HG02571 (cell line): Measurements from ENCODE around the gene RGS6.

Experiments used
- ATAC-seq: cut with Tn5 transposase; IDR thresholded peaks from one replicate; pipeline ENCODE4 v1.9.1; 2021; ENCODE audit warnings: mild to moderate bottlenecking, moderate library complexity; ENCODE audit not compliant: unreplicated experiment

RGS6 gene

DNA sequence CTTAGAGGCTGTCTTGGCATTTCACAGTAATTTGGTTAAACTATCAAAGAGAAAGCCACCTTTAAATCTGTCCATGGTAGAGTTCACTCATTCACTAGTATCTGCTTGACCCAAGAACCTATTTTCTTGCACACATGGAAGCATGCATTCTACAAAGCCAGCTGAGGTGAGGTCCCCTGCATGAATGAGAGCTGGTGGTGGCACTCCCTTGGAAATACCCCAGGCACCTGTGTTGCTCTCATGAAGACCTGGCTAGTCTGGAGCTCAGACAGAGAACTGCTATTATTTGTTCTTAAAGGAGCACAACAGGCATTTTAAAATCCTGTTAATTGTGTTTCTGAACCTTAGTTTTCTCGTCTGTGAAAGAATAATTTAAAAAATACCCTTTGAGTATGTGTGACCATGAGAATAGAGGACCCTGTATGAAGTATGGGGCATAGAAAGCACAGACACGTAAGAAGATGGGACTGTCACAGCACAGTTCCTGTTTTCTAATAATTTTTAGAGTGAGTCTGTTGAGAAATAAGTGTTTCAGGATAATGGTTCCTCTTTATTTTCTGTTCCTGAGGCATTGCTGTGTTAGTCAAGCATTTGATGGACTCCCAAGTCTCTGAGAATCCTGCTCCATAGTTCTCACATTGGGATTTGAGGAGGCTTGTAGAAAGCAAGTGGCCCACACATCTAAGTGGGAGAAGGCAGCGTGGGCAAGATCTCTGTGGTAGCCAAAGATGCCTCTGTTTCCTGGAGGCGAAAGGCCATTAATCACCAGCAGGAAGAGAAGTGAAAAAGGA is 10.9 kb downstream of the RGS6 start:
- no peak for ATAC-seq

DNA sequence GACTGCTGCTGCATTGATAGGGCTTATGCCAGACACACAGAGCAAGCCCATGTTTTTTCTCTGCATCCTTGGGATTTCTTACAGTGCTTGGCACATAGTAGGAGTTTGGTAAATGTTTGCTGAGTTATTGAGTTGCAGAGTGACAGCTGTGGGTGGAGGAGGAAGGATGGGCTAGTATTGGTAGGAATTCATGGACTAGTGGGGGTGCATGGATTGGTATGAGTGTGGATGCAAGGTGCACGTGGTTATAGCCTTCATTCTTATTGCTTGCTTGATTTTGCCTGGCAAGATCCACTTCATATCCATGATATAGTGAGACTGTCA is 11.4 kb downstream of the RGS6 start:
- ATAC-seq, result no peak

- ATAC-seq, result no peak
Measured at GRCh38 chr14:71947947-71948500, 15.8 kb downstream of the RGS6 start.

DNA sequence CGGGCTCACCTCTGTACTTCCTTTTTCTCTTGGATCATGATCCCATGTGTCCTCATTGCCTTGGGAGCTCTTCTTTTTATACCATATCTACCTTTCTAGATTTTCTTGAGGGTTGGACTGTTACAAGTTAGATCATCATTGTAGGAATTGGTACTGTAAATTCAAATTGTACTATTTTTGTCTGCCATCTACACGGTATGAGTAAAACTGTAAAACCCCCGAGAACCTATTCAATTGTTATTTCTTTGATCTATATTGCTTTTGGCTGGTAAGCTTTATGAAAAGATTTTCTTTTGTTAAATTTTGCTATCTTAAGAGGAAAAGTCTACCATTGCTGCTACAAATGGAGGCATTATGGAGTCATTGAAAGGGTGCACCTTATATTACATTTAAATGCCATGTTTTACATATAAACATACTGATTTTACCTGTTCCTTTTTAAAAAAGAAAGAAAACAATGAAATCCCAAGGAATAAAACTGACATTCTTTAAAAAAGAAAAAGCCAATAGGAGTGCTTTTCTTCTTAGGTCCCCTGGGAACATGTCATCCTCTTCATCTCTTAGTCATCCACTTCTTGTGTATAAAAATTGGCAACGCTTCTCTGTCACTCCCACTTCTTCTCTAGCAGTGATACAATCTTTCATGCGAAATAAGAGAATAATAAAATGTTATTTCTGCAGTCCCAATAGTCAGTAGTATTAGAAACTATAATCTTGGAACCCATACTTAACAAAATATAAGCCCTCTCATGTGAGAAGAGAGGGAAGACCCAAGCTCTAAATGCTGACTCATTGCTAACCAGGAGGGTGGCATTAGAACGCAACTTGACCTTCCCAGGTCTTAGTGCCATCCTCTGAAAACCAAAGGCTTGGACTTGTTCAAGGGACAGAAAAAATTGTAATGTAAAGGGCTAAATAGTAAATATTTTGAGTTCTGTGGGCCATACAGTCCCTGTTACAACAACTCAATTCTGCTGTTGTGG is 20.4 kb downstream of the RGS6 start:
- ATAC-seq, result no peak

- no peak for ATAC-seq
Measured at GRCh38 chr14:71956920-71957563, 24.8 kb downstream of the RGS6 start.

DNA sequence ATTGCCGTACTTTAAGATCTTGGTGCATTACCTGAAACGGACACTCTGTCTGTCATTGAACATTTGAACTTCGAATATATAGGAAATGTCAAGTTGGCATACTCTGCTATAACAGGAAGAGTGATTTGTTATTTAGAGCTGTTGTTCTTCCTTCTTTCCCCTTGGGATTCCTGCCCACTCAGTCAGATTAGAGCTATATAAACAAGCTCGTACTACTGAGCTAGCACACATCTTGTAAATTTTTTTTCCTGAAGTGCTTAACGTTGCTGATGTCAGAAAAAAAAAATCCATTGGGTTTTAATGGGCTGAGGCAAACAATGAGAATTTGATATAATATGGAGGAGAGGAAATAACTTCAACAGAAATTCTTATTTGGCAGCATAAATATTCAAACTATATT is 26.8 kb downstream of the RGS6 start:
- ATAC-seq, result no peak

DNA sequence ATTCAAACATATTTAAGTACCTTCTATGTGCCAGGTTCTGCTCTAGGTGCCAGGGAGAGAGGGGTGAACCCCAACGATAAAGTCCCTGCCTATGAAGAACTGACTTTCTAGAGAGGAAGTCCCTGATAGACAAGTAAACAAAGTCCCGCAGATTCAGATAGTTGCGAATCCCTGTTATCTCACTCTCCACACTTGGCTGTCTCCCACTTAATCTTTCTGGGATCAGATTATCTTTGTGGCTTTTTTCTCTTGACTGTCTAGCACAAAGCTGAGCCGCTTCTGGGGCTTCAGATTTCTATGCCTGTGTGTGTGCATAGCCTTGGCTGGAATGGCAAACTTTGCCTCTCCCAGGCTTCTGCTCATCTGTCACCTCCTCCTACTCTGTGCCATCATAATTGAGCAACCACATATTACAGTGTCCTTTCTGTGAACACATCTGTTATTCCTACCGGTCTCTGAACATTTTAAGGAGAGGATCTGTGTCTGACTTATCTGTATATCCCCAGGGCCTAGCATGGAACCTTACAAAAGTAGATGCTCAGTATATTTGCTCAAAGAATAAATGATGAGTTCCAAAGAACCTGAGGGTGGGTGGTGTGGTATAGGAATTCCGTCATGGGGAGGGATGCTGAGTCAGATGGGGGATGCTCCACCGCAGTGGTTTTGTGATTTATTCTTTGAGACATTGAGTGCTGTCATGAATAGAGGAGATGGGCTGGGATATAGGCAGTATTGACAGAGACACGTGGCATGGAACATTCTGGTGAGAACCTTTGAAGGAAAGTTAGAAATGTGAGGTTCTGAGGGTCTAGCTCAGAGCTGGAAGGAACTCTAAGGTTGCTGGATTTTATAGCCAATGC is 28.5 kb downstream of the RGS6 start:
- ATAC-seq, result no peak

GRCh38 chr14:71961972-71962371 is 29.7 kb downstream of the RGS6 start:
- ATAC-seq, result no peak

DNA sequence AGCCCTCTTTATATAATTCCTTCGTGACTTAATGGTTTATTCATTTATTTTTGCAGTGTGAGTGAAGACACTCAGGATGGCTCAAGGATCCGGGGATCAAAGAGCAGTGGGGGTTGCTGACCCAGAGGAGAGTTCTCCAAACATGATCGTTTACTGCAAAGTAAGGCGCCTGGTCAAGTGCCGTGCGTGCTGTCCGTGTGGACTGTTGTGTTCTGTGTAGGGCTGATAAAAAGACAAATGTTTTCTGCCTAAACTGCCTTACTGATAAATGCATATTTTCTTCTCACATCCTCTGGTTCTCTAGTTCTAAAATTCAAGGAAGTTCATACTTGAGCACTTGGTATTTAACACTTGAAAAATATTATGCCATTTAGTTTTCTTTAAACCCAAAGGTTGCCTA is 32.5 kb downstream of the RGS6 start:
- ATAC-seq, result no peak

GRCh38 chr14:71966528-71966927 is 34.3 kb downstream of the RGS6 start:
- ATAC-seq, result no peak

DNA sequence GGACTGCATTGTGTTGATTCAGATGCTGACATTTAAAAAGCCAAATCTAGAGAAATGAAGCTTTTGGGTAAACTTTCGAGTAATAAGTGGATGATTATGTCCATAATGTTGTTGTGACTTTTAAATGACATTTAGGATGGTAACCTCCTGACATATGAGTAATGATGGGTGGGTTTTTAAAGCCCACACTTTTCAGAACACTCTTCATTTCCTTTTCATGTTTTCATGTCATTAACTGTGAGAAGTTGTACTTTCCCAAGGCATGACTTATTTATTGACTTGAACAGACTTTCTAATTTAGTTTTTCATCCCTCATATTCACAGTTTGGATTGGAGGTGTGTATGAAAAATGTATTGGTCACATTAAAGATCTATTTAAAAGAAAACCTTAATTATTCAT is 35.5 kb downstream of the RGS6 start:
- ATAC-seq, result no peak

DNA sequence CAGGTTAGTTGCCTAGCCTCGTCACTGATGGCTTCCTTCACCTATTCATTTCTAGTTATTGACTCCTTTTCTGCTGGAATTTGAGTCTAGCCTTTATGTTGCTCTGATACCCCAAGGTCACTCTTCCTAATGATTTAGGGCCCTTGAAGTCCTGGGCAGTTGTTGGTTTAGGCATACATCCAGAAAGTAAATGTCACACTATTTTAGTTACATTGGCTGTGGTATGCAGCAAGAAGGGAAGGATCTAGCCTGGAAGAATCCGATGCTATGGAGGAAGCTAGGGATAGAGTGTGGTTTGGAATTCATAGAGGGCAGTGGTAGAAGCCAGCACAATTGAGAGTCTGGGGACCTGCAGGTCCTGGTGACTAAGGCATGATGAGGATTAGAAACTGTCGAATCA is 38.0 kb downstream of the RGS6 start:
- no peak for ATAC-seq

DNA sequence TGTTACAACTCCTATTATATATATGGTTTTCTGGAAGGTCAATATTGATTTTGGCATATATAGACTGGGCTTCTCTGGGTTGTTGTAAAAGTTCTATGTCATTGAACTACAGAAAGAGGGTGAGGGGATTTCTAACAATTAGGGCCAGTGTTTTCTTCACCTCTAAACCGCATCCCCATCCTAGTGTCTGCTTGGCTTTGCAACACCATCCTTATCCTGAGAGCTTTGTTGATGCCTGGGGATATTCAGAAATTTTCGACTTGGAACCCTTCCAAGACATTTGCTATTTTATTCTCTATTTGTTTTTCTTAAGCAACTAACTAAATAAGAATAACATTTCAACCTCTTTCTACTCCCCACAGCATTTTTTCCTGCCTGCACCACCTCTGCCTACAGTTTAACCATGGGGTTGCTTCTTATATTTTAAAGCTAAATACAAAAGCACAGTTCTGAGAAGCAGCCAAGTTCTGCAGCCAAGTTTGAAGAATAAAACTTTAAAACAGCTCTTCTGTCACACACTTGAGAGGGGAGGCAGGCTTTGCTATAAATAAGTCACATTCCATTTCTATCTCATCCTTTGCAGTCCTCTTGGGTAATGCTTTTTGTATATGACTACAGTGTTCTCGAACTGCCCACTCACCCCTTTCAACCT is 53.4 kb downstream of the RGS6 start:
- no peak for ATAC-seq

GRCh38 chr14:71988476-71988875 is 56.2 kb downstream of the RGS6 start:
- ATAC-seq, result no peak

DNA sequence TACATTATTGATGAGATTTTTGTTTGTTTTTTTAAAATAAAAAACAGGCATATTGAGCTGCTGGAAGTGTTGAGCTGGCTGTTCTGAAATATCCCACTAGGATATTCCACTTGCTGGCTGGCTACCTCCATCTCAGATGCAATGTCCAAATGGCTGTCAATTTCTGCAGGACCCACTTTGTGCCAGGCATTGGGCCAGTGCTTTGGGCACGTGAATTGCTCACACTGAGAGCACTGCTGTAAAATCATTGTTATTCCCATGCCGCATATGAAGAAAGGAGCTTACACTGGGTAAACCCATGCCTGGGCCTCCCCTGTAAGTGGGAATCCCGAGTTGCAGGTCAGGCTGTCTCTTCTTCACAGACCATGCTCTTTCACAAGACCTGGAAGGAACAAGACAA is 56.7 kb downstream of the RGS6 start:
- ATAC-seq, result no peak

GRCh38 chr14:71994416-71994815 is 62.2 kb downstream of the RGS6 start:
- ATAC-seq, result no peak

DNA sequence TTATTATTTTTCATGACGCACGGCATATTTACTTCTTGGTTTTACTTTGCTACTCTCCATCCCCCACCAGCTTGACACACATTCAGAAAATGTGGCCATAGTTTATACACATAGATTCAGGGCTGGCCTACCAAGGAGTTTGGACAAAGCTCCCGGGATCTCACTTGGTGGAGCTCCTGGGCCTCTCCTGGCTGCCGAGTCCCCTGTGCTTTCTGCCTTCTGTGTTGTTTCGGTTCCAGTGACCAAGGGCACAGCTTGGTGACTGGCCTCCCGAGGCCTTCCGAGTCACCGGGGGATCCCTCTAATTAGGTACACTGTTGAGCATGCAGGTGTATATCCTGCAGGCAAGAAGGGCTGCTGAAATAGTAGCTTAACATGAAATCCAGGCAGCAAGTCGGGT is 63.5 kb downstream of the RGS6 start:
- ATAC-seq, result no peak

DNA sequence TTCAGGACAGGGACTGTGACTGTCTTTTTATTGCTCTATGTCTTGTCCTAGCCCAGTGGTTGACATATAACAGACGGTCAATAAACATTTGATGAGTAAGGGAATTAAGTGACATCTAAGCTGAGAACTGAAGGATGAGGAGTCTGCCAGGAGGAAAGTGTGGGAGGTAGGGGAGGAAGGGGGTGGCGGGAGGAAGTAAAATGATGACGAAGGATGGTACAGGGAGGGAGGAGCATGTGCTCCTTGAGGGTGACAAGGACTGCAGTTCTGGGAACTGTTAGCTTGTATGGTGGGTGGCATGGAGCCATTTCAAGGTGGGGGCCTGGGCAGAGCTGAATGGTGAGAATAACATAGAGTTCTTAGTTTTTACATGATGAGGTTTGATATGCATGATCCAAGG is 64.4 kb downstream of the RGS6 start:
- no peak for ATAC-seq

- no peak for ATAC-seq
Measured at GRCh38 chr14:72000907-72001306, 68.7 kb downstream of the RGS6 start.

GRCh38 chr14:72002731-72003130 is 70.5 kb downstream of the RGS6 start:
- no peak for ATAC-seq
